ENCODE data around the gene KAZN.

The KAZN gene

DNA sequence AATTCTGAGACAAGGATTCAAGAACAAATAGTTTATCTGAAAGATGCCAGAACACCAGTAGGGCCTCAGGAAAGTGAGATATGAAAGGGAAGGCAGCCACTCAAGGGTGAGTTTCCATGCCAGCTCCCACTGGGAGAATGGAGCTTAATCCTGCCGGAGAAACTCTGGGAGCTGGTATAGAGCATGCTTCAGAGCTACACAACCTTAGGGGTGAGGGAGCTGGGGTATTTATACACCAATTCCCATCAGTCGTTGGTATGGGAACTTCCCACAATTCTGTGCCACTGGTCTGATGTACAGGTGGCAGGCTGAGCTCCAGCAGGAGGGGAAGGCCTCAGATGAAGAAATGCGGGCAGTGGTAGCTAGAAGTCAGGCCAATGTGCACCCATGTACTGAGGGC lies 86.6 kb downstream of the KAZN start:
- Histone ChIP-seq H4K20me1 (ENCODE audit: insufficient read depth, low read length) (no peaks in the 10 kb centered on the region), H3K9me2 (ENCODE audit: low read depth, low read length) (no peaks in the 10 kb centered on the region), H3F3A (ENCODE audit: insufficient read depth, low read length) (no peaks in the 10 kb centered on the region), H3K36me3 (ENCODE audit: insufficient read depth, low read length) (no peaks in the 10 kb centered on the region), H3K4me3 (ENCODE audit: low read depth, low read length, poor library complexity, severe bottlenecking) (no peak overlapping the region), H3K9me3 (ENCODE audit: low read length) (0 out of 2 replicates have a peak, but pooled peaks cover 2% of the 10 kb centered on the region), H3K4me1 (ENCODE audit: insufficient read depth, low read length, severe bottlenecking) (peaks cover 7% of the 10 kb centered on the region), H3K27ac (ENCODE audit: low read depth, low read length, poor library complexity, severe bottlenecking) (no peak overlapping the region), H3K27me3 (ENCODE audit: insufficient read depth, low read length) (no peaks in the 10 kb centered on the region; the same call in 1 of the 2 replicates), H3K4me2 (ENCODE audit: low read length) (no peak overlapping the region), H2AFZ (ENCODE audit: low read length) (no peak overlapping the region), H3K79me2 (ENCODE audit: insufficient read depth, low read length) (no peaks in the 10 kb centered on the region), H3K9ac (ENCODE audit: low read length) (no peak overlapping the region)
- TF ChIP-seq EZH2 (IDR thresholded peaks at IDR 0.05; ENCODE audit: borderline replicate concordance, low read length) = no peak
- TF ChIP-seq, protein P1, sequence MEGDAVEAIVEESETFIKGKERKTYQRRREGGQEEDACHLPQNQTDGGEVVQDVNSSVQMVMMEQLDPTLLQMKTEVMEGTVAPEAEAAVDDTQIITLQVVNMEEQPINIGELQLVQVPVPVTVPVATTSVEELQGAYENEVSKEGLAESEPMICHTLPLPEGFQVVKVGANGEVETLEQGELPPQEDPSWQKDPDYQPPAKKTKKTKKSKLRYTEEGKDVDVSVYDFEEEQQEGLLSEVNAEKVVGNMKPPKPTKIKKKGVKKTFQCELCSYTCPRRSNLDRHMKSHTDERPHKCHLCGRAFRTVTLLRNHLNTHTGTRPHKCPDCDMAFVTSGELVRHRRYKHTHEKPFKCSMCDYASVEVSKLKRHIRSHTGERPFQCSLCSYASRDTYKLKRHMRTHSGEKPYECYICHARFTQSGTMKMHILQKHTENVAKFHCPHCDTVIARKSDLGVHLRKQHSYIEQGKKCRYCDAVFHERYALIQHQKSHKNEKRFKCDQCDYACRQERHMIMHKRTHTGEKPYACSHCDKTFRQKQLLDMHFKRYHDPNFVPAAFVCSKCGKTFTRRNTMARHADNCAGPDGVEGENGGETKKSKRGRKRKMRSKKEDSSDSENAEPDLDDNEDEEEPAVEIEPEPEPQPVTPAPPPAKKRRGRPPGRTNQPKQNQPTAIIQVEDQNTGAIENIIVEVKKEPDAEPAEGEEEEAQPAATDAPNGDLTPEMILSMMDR (IDR thresholded peaks at IDR 0.05; ENCODE audit: low read length) = no peak

DNA sequence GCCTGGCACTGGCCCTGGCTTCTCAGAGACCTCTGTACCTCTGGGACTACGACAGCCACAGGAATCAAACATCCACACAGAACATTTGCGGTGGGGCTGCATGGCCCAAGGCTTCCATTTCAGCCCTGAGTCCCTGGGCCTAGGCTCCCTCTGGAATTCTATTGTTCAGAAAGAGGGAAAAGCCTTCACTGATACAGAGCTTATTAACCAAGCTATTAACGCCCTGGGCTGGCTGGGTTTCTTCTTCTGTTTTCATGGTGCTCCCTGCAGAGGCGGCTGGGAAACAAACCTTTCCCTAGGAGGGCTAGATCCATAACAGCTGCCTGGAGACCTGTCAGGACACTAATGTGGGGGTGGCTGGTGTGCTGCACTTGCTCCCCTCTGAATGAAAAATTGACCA lies 88.2 kb downstream of the KAZN start:
- peaks cover 6% of the 10 kb centered on the region for H3K4me1 ChIP-seq (ENCODE audit: insufficient read depth, low read length, severe bottlenecking)
- no peaks in the 10 kb centered on the region for H3K9me2 ChIP-seq (ENCODE audit: low read depth, low read length)
- H3K9me3 ChIP-seq (ENCODE audit: low read length) = 0 out of 2 replicates have a peak, but pooled peaks cover 2% of the 10 kb centered on the region
- no peaks in the 10 kb centered on the region for H3K36me3 ChIP-seq (ENCODE audit: insufficient read depth, low read length)
- H3K79me2 ChIP-seq (ENCODE audit: insufficient read depth, low read length) = no peaks in the 10 kb centered on the region
- no peaks in the 10 kb centered on the region for H3F3A ChIP-seq (ENCODE audit: insufficient read depth, low read length)
- no peaks in the 10 kb centered on the region for H4K20me1 ChIP-seq (ENCODE audit: insufficient read depth, low read length)
- no peak overlapping the region for H3K4me2 ChIP-seq (ENCODE audit: low read length)
- TF ChIP-seq, protein P1 (IDR thresholded peaks at IDR 0.05; ENCODE audit: low read length) = no peak
- H3K9ac ChIP-seq (ENCODE audit: low read length) = no peak overlapping the region
- H3K27me3 ChIP-seq (ENCODE audit: insufficient read depth, low read length) = no peaks in the 10 kb centered on the region; the same call in 1 of the 2 replicates
- no peak overlapping the region for H2AFZ ChIP-seq (ENCODE audit: low read length)
- H3K27ac ChIP-seq (ENCODE audit: low read depth, low read length, poor library complexity, severe bottlenecking) = no peak overlapping the region
- no peak overlapping the region for H3K4me3 ChIP-seq (ENCODE audit: low read depth, low read length, poor library complexity, severe bottlenecking)

DNA sequence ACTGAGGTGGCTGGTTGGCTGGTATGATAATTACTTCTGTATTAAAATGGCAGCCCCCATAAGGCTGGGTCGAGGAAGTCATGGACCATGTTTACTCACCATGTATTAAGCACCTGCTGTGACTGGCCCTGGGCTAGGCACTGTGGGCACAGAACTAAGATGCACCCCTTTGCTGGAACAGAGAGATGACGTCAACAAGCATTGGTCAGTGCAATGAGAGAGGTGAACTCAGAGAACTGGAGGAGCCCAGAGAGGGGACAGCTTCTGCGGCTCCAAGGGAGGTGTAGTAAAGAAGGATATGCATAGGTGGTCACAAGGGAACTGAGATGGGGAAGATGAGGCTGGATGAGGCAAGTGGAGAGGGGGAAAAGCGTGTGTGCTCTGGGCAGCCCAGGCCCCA lies 88.7 kb downstream of the KAZN start:
- Histone ChIP-seq H3K4me2 (ENCODE audit: low read length) (no peak overlapping the region), H4K20me1 (ENCODE audit: insufficient read depth, low read length) (no peaks in the 10 kb centered on the region), H3K4me3 (ENCODE audit: low read depth, low read length, poor library complexity, severe bottlenecking) (no peak overlapping the region), H3K9me3 (ENCODE audit: low read length) (0 out of 2 replicates have a peak, but pooled peaks cover 2% of the 10 kb centered on the region), H3F3A (ENCODE audit: insufficient read depth, low read length) (no peaks in the 10 kb centered on the region), H3K27ac (ENCODE audit: low read depth, low read length, poor library complexity, severe bottlenecking) (no peak overlapping the region), H3K4me1 (ENCODE audit: insufficient read depth, low read length, severe bottlenecking) (peaks cover 6% of the 10 kb centered on the region), H3K9me2 (ENCODE audit: low read depth, low read length) (no peaks in the 10 kb centered on the region), H3K27me3 (ENCODE audit: insufficient read depth, low read length) (no peaks in the 10 kb centered on the region; the same call in 1 of the 2 replicates), H2AFZ (ENCODE audit: low read length) (no peak overlapping the region), H3K36me3 (ENCODE audit: insufficient read depth, low read length) (no peaks in the 10 kb centered on the region), H3K79me2 (ENCODE audit: insufficient read depth, low read length) (no peaks in the 10 kb centered on the region), H3K9ac (ENCODE audit: low read length) (no peak overlapping the region)
- TF ChIP-seq, protein P1 (IDR thresholded peaks at IDR 0.05; ENCODE audit: low read length) = no peak
- TF ChIP-seq EZH2 (IDR thresholded peaks at IDR 0.05; ENCODE audit: borderline replicate concordance, low read length) = no peak
